Measurements from ENCODE around the gene PLCXD3.
"Not testable (repeated sequence)": the region's sequence is repeated elsewhere in the genome, so short reads cannot be mapped to it uniquely, and the experiment has no call there.

PLCXD3 gene

GRCh38 chr5:41346609-41347008, 163.8 kb downstream of the PLCXD3 start:
- no peak for DNase-seq (ENCODE audit: low spot score)

DNA sequence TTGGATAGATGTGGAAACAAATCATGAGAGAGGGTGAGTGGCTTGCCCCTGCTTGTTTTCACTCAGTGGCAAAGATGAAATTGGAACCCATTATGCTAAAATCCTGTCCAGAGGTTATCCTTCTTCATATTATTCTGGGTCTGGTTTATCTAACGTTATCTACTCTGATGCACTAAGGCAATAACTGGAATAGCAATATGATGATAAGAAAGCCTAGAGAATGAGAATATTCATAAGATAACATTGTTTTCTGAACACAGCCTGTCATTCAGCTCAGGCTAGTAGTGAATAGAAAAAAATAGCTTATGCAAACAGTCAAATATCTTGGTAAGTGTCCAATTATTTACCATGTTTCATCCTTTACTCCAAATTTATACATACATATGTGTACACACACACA, 165.1 kb downstream of the PLCXD3 start:
- DNase-seq (ENCODE audit: low spot score), result no peak

DNA sequence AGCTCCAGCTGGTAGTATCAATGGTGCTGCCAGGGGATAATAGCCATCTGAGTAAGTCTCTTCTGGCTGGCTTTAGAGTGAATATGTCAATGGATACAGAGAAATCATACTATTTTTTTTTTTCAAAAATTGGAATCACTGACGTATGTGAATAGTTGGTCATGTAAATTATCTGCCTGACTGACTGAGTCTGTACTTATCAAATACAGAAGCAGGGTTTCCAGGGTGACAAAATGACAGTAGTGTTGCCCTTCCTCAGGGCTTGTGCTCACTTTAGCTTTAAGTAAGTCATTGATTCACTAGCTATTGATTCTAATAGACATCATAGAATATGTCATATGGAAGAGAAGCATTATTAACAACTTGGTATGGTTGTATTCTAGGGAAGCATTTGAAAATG, 171.1 kb downstream of the PLCXD3 start:
- no peak for DNase-seq (ENCODE audit: low spot score)

DNA sequence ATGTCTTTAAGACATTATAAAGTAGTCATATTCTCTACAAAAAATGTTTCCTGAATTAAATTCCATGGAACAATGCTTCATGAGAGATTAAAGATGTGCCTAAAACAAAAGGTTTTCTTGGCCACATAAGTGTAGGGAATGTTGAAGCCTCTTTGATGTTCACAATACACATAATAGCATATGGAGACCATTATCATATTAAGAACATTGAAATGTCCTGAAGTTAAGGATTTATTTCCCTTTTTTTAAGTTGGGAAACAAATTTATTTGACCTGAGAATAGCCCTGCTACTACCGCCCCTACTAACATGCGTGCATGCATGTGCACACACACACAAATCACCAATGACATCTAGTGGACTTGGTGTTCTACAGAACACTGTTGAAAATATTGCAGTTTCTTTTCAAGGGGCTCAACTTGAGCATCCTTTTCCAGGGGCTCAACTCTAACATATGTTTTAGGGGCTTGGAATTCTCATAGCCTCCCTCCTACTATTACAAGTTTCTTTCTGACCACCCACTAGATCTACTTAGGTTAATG, 172.2 kb downstream of the PLCXD3 start:
- no peak for DNase-seq (ENCODE audit: low spot score)

DNA sequence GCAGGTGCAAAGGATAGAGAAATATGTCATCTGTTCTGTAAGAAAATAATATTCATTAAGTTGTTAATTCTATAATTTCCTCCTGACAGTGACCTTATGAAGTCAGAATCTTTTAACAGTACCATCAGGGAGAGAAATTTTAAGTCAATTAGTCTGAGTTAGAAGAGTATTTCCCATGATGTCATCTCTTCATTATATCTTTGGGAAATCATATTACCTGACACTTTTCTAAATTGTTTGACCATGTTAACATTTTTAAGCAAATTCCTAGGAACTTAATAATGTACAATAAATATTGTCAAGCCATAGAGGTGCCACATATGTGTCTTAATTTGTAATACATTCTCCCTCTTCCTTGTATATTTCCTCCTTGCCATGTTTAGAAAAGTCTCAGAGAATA, 172.7 kb downstream of the PLCXD3 start:
- DNase-seq (ENCODE audit: low spot score), result no peak

GRCh38 chr5:41337216-41337615, 173.2 kb downstream of the PLCXD3 start:
- no peak for DNase-seq (ENCODE audit: low spot score)

DNA sequence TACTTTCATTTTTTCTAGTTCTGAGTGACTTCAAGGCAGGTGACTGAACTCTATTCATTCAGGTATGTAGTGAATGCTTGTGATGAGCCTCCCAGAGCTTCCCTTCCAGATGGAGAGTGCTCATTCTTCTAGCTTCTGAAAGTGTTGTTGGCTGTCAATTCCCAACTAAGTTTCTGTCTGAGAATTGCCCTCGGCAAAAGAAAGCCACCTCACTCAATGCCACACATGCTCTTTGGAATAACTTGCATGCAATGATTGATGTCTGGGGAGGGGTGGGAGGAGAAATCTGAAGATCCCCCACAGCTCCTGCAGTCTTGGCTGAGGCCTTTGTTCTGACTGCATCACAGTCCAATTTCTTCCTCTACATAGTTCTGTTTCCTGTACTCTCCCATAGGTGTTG, 173.9 kb downstream of the PLCXD3 start:
- DNase-seq (ENCODE audit: low spot score), result no peak

- DNase-seq (ENCODE audit: low spot score), result no peak
These were observed 174.7 kb downstream of the PLCXD3 start for GRCh38 chr5:41335596-41336181.

DNA sequence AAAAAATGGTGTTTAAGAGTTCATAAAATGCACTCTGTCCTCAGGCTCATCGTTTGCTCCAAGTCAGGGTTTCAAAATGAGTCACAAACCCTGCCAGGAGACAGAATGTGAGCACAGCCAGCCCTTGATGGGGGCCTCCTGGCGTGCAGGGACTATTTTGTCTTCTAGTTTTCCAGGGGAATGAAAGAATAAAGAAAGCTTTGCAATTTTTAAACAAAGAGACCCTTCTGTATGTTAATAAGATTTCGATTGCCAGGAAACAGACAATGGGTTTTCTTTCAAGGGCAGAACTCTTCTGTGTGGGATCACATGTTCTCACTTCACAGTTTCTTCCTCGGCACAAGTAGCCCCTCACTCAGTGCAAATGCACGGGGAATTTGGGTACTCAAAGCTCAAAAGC, 175.6 kb downstream of the PLCXD3 start:
- DNase-seq (ENCODE audit: low spot score), result no peak

- no peak for DNase-seq (ENCODE audit: low spot score)
These were observed 176.2 kb downstream of the PLCXD3 start for GRCh38 chr5:41334221-41334620.

GRCh38 chr5:41325074-41325473, 185.3 kb downstream of the PLCXD3 start:
- DNase-seq (ENCODE audit: low spot score), result no peak

GRCh38 chr5:41322826-41323225, 187.6 kb downstream of the PLCXD3 start:
- DNase-seq (ENCODE audit: low spot score), result not testable (repeated sequence)

DNA sequence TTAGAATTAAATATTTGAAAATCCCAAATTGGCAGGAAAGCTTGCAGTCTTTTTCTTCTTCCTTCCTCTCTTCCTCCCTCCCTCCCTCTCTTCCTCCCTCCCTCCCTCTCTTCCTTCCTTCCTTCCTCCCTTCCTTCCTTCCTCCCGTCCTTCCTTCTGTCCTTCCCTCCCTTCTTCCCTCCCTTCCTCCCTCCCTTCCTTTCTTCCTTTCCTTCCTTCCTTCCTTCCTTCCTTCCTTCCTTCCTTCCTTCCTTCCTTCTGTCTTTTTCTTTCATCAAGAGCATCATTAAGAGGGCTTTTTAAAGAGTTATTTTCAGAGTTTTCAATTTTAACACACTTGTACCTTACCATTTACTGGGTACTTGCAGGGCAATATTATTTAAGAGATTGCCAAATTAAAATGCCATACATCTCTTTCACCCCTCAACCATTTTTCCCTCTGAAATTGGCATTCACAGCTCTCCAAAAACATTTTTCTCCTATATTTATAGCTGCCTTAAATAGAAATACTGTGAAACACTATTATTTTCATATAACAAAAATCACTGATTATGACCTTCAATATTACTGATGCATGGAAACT, 197.8 kb downstream of the PLCXD3 start:
- DNase-seq (ENCODE audit: low spot score), result no peak

DNA sequence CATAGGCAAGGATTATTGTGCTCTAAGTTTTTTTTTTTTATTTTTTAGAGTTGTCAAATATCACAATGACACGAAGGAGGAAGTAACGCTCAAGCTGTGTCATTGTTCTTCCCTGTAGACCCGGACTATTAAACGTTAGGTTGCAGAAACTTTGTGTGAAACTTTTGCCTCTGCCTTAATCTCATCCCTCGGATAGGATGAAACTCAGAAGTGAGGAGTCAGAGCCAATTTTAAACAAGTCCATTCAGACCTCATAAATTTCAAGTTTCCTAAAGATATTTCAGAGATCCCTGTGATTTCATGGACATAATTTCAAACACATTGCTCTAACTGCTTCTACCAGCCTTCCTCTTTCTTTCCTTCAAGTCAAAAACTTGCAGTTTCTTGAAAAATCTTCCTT, 198.3 kb downstream of the PLCXD3 start:
- DNase-seq (ENCODE audit: low spot score), result no peak

DNA sequence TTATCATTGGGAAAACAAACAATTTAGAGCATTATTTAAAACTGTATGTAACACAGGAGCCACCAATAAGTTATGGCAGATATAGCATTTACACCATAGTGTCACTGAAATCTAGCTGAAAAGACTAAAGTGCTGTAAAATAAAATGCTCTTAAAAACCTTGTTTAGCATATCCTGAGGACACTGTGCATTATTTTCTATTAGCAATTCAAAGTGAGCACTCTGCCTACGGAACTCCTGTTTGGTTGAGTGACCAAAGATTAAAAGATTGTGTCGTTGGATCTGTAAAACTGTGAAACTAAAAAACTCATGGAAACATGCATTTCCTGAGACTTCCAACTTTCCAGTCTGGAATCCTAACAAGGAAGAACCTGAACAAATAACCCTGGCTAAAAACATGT, 201.1 kb downstream of the PLCXD3 start:
- no peak for DNase-seq (ENCODE audit: low spot score)

DNA sequence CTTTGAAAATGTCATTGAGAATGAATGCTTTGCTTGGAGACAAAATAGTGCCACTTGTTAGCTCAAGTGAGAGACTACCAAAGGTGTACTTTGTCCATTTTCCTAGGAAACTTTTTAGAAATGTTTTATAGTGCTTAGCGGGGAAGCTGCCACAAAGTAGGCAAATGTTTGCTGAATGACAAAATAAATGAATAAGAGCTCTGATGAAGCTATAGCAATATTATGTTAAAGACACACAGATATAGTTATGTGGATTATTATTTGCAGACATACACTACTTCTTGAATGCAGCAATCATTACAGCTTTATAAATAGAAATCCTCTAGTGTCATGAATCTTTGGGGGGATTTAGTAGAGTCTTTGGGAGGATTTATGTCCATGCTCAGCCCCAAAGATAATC, 204.4 kb downstream of the PLCXD3 start:
- DNase-seq (ENCODE audit: low spot score), result no peak

GRCh38 chr5:41305056-41305455, 205.3 kb downstream of the PLCXD3 start:
- no peak for DNase-seq (ENCODE audit: low spot score)

- no peak for DNase-seq (ENCODE audit: low spot score)
These were observed 214.3 kb downstream of the PLCXD3 start for GRCh38 chr5:41296066-41296465.

GRCh38 chr5:41291323-41291722, 219.1 kb downstream of the PLCXD3 start:
- no peak for DNase-seq (ENCODE audit: low spot score)

GRCh38 chr5:41290810-41291209, 219.6 kb downstream of the PLCXD3 start:
- DNase-seq (ENCODE audit: low spot score), result no peak

GRCh38 chr5:41289970-41290464, 220.4 kb downstream of the PLCXD3 start:
- no peak for DNase-seq (ENCODE audit: low spot score)

DNA sequence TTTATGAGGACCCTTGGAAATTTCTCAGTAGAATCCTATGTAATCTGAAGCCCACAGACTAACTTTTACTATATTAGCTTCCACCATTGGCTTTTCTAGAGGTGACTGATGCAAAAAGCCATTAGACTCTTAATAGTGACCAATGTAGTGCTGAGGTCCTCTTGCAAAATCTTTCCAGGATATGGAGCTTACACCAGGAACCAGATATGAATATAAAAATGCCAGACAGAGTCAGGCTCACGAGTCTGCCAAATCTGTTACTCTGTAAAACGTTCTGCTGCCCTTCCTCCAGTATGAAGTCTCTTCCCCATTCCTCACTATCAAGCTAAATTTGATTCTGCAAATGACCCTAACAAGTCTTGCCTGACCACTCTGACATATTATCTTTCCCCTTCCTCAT, 223.7 kb downstream of the PLCXD3 start:
- no peak for DNase-seq (ENCODE audit: low spot score)

GRCh38 chr5:41286165-41286564, 224.2 kb downstream of the PLCXD3 start:
- no peak for DNase-seq (ENCODE audit: low spot score)

- DNase-seq (ENCODE audit: low spot score), result no peak
These were observed 225.5 kb downstream of the PLCXD3 start for GRCh38 chr5:41284938-41285337.

All from kidney tubule cell (primary cell).